H1 (cell line): ENCODE data around the gene HS2ST1. TPM values are rescaled to one million over a fixed set of nuclear protein-coding genes. Genes with fewer than 3 reads are reported as not detected.

Source experiments
- CTCF ChIA-PET: fragments of 300-600 bp; sonication (Branson Sonifier 250); formaldehyde crosslinking; loops from one replicate; lab custom pipeline; 2021; ENCODE audit not compliant: partially characterized antibody; lab: Charles Lee
- POLR2A ChIA-PET: fragments of 300-600 bp; sonication (Branson Sonifier 250); formaldehyde crosslinking; loops from one replicate; lab custom pipeline; 2021; ENCODE audit warnings: inconsistent platforms; ENCODE audit not compliant: partially characterized antibody; lab: Charles Lee
- DNase-seq, 2 experiments: peaks; one replicate each; pipeline versions ENCODE4 v3.0.0 to v3.0.0-alpha.2; 2010 to 2022; ENCODE audit warnings: low spot score in 2 of 2, low read depth in 1 of 2, mixed read lengths in 1 of 2
- FAIRE-seq: peaks from 2 replicates; lab custom pipeline; 2011; peaks lifted over from hg19 to GRCh38; lab: Jason Lieb, UNC
- H2AFZ ChIP-seq: 2 replicates; pipeline ENCODE4 v1.8.1; 2012; ENCODE audit warnings: low read length, inconsistent platforms
- H2AK5ac ChIP-seq: 2 replicates; pipeline ENCODE4 v1.6.1; 2013; ENCODE audit warnings: low read depth, low read length
- H2BK120ac ChIP-seq: replicated peaks from 2 replicates; pipeline ENCODE3; 2013; ENCODE audit warnings: low read depth, low read length, inconsistent platforms
- H2BK12ac ChIP-seq: 2 replicates; pipeline ENCODE4 v1.6.1; 2013; ENCODE audit warnings: low read depth, low read length
- H2BK15ac ChIP-seq: 2 replicates; pipeline ENCODE4 v1.6.1; 2013; ENCODE audit warnings: low read length
- H2BK20ac ChIP-seq: 2 replicates; pipeline ENCODE4 v1.6.1; 2013; ENCODE audit warnings: low read length
- H2BK5ac ChIP-seq: 2 replicates; pipeline ENCODE4 v1.6.1; 2013; ENCODE audit warnings: low read depth, low read length
- H3K14ac ChIP-seq: 2 replicates; pipeline ENCODE4 v1.6.1; 2013; ENCODE audit warnings: inconsistent platforms; ENCODE audit not compliant: insufficient read length
- H3K18ac ChIP-seq: 2 replicates; pipeline ENCODE4 v1.6.1; 2013; ENCODE audit warnings: low read length; ENCODE audit errors: extremely low read depth
- H3K23ac ChIP-seq: 2 replicates; pipeline ENCODE4 v1.6.1; 2013; ENCODE audit warnings: inconsistent platforms; ENCODE audit not compliant: insufficient read length
- H3K23me2 ChIP-seq: 2 replicates; pipeline ENCODE4 v1.6.1; 2013; ENCODE audit warnings: low read depth, low read length
- H3K27ac ChIP-seq: 2 replicates; pipeline ENCODE4 v1.6.1; 2011; ENCODE audit warnings: low read depth, low read length, inconsistent platforms
- H3K27me3 ChIP-seq, 4 experiments: replicated peaks in 1 of 4; 1 replicate in 1 of 4; 2 replicates in 3 of 4; pipeline versions ENCODE4 v1.6.1 to v1.8.1; 2011 to 2013; ENCODE audit warnings: low read length in 3 of 4, mild to moderate bottlenecking in 3 of 4, inconsistent platforms in 2 of 4, mixed read lengths in 2 of 4, moderate library complexity in 1 of 4; ENCODE audit not compliant: control insufficient read depth in 3 of 4, insufficient read depth in 3 of 4; ENCODE audit errors: extremely low read depth in 1 of 4
- H3K36me3 ChIP-seq, 4 experiments: 2 replicates each; pipeline versions ENCODE4 v1.6.1 to v1.8.1; 2011 to 2013; ENCODE audit warnings: mild to moderate bottlenecking in 4 of 4, low read length in 3 of 4, moderate library complexity in 2 of 4, control low read depth in 1 of 4, inconsistent platforms in 1 of 4; ENCODE audit not compliant: insufficient read depth in 4 of 4, control insufficient read depth in 2 of 4
- H3K4ac ChIP-seq: replicated peaks from 2 replicates; pipeline ENCODE3; 2013; ENCODE audit warnings: low read length, low read depth, mixed read lengths, inconsistent platforms; ENCODE audit not compliant: insufficient read length
- H3K4me1 ChIP-seq, 4 experiments: replicated peaks in 1 of 4; 1 replicate in 1 of 4; 2 replicates in 3 of 4; pipeline versions ENCODE4 v1.6.1 to v1.8.1; 2011 to 2013; ENCODE audit warnings: low read length in 3 of 4, inconsistent platforms in 2 of 4, mixed read lengths in 1 of 4; ENCODE audit not compliant: insufficient read depth in 4 of 4, control insufficient read depth in 3 of 4
- H3K4me2 ChIP-seq, 2 experiments: 2 replicates each; pipeline versions ENCODE4 v1.6.1 to v1.8.1; 2011 to 2013; ENCODE audit warnings: low read depth in 2 of 2, low read length in 2 of 2, control low read depth in 1 of 2, inconsistent platforms in 1 of 2, mild to moderate bottlenecking in 1 of 2; ENCODE audit not compliant: insufficient read depth in 1 of 2
- H3K4me3 ChIP-seq, 4 experiments: fragments of 200-600, 300-600 bp in 1 of 4; sonication (generic), shearing (Covaris generic), sonication (Bioruptor Twin) in 1 of 4; 2 replicates each; pipeline versions ENCODE4 v1.5.1 to v1.8.1; 2011 to 2016; ENCODE audit warnings: low read length in 4 of 4, low read depth in 3 of 4, control low read depth in 2 of 4, inconsistent platforms in 2 of 4, mild to moderate bottlenecking in 2 of 4, mixed read lengths in 1 of 4, moderate library complexity in 1 of 4; ENCODE audit not compliant: insufficient read depth in 2 of 4; ENCODE audit errors: extremely low read depth in 1 of 4
- H3K56ac ChIP-seq: replicated peaks from 2 replicates; pipeline ENCODE3; 2013; ENCODE audit warnings: low read depth, mild to moderate bottlenecking, mixed read lengths, low read length, inconsistent platforms; ENCODE audit not compliant: insufficient read length
- H3K79me1 ChIP-seq: 2 replicates; pipeline ENCODE4 v1.6.1; 2013; ENCODE audit warnings: low read depth, low read length, control low read depth
- H3K79me2 ChIP-seq, 2 experiments: 2 replicates each; pipeline versions ENCODE4 v1.6.1 to v1.8.1; 2012 to 2013; ENCODE audit warnings: low read length in 2 of 2, mild to moderate bottlenecking in 2 of 2, inconsistent platforms in 1 of 2; ENCODE audit not compliant: insufficient read depth in 2 of 2, control insufficient read depth in 1 of 2
- H3K9ac ChIP-seq, 4 experiments: replicated peaks in 1 of 4; 1 replicate in 1 of 4; 2 replicates in 3 of 4; pipeline versions ENCODE4 v1.6.1 to v1.8.1; 2011 to 2013; ENCODE audit warnings: low read depth in 3 of 4, low read length in 3 of 4, control low read depth in 2 of 4, mild to moderate bottlenecking in 2 of 4, moderate library complexity in 2 of 4, inconsistent platforms in 1 of 4; ENCODE audit errors: extremely low read depth in 1 of 4
- H3K9me3 ChIP-seq, 2 experiments: 2 replicates each; pipeline versions ENCODE4 v1.6.1 to v1.8.1; 2012 to 2013; ENCODE audit warnings: mild to moderate bottlenecking in 2 of 2, moderate library complexity in 2 of 2, control low read depth in 1 of 2, inconsistent platforms in 1 of 2, low read depth in 1 of 2, low read length in 1 of 2, mixed read lengths in 1 of 2; ENCODE audit not compliant: insufficient read depth in 2 of 2
- H4K20me1 ChIP-seq, 2 experiments: replicated peaks in 1 of 2; 2 replicates each; pipeline versions ENCODE3 to v1.8.1; 2011 to 2013; ENCODE audit warnings: inconsistent platforms in 2 of 2, low read length in 2 of 2, mild to moderate bottlenecking in 1 of 2; ENCODE audit not compliant: insufficient read depth in 2 of 2, control insufficient read depth in 1 of 2
- H4K5ac ChIP-seq: 2 replicates; pipeline ENCODE4 v1.6.1; 2013; ENCODE audit warnings: low read length, low read depth, mixed read lengths, inconsistent platforms; ENCODE audit not compliant: insufficient read length
- H4K8ac ChIP-seq: 2 replicates; pipeline ENCODE4 v1.8.0; 2013; ENCODE audit warnings: mild to moderate bottlenecking, moderate library complexity, low read length, inconsistent platforms; ENCODE audit not compliant: insufficient read depth; ENCODE audit errors: extremely low read depth
- H4K91ac ChIP-seq: replicated peaks from 2 replicates; pipeline ENCODE3; 2013; ENCODE audit warnings: low read length, mixed read lengths, inconsistent platforms; ENCODE audit not compliant: insufficient read length
- BRCA1 ChIP-seq: IDR thresholded peaks from 2 replicates; pipeline ENCODE4 v1.6.1; 2012; ENCODE audit warnings: low read depth, low read length, improper control_type of control experiment
- CBX5 ChIP-seq: fragments of 300-800, 300-1000 bp; sonication (generic); IDR thresholded peaks from 2 replicates; pipeline ENCODE4 v1.7.1; 2016; ENCODE audit warnings: antibody characterized with exemption, low read length, low read depth
- CHD2 ChIP-seq: IDR thresholded peaks from 2 replicates; pipeline ENCODE4 v1.6.1; 2012; ENCODE audit warnings: low read length, improper control_type of control experiment
- EP300 ChIP-seq, 2 experiments: IDR thresholded peaks; 1 replicate in 1 of 2; 2 replicates in 1 of 2; pipeline ENCODE4 v1.6.1; 2011 to 2012; ENCODE audit warnings: low read depth in 2 of 2, low read length in 2 of 2, mild to moderate bottlenecking in 2 of 2, borderline replicate concordance in 1 of 2, inconsistent platforms in 1 of 2, moderate library complexity in 1 of 2
- FOSL1 ChIP-seq: IDR thresholded peaks from 2 replicates; pipeline ENCODE4 v1.6.1; 2011; ENCODE audit warnings: mild to moderate bottlenecking, low read depth, low read length, moderate library complexity; ENCODE audit not compliant: insufficient read depth
- HDAC6 ChIP-seq: IDR thresholded peaks from one replicate; pipeline ENCODE4 v1.7.1; 2012; ENCODE audit warnings: low read depth, mild to moderate bottlenecking, inconsistent platforms, low read length, moderate library complexity
- RAD21 ChIP-seq, 2 experiments: IDR thresholded peaks in 1 of 2; conservative IDR thresholded peaks in 1 of 2; 2 replicates each; pipeline ENCODE4 v1.6.1; 2011; ENCODE audit warnings: low read depth in 2 of 2, low read length in 2 of 2, improper control_type of control experiment in 1 of 2, inconsistent platforms in 1 of 2, mild to moderate bottlenecking in 1 of 2, moderate library complexity in 1 of 2
- RBBP5 ChIP-seq: IDR thresholded peaks from 2 replicates; pipeline ENCODE4 v1.7.1; 2012; ENCODE audit warnings: low read depth, mild to moderate bottlenecking, inconsistent platforms, low read length, moderate library complexity, borderline replicate concordance
- RFX5 ChIP-seq: IDR thresholded peaks from 2 replicates; pipeline ENCODE4 v1.6.1; 2011; ENCODE audit warnings: low read depth, low read length, improper control_type of control experiment, borderline replicate concordance
- SP2 ChIP-seq: IDR thresholded peaks from 2 replicates; pipeline ENCODE4 v1.6.1; 2012; ENCODE audit warnings: mild to moderate bottlenecking, low read length, inconsistent platforms
- SRF ChIP-seq: IDR thresholded peaks from 2 replicates; pipeline ENCODE4 v1.6.1; 2011; ENCODE audit warnings: mild to moderate bottlenecking, low read depth, low read length, moderate library complexity
- USF2 ChIP-seq: IDR thresholded peaks from 2 replicates; pipeline ENCODE4 v1.6.1; 2011; ENCODE audit warnings: low read length, improper control_type of control experiment
- WGBS, 2 experiments: shearing (Covaris generic) in 1 of 2; methylation state at CpG; one replicate each; pipeline versions ENCODE4 v1.1.6 to v1.1.7; 2013 to 2015; ENCODE audit warnings: low lambda C conversion rate in 2 of 2, mixed read lengths in 2 of 2, inconsistent platforms in 1 of 2, low coverage in 1 of 2, missing lambda C conversion rate in 1 of 2; ENCODE audit not compliant: insufficient replicate concordance in 2 of 2, insufficient coverage in 1 of 2, insufficient read length in 1 of 2; ENCODE audit errors: extremely low coverage in 1 of 2, missing lambda C conversion rate in 1 of 2; 5-methylcytosine and 5-hydroxymethylcytosine counted together
- polyA plus RNA-seq, 7 experiments: library from polyadenylated mRNA; depleted of rRNA in 3 of 7; stranded (reverse) in 5 of 7; unstranded in 2 of 7; fragments of >200 nt in 5 of 7; fragments of 200-250 nt in 2 of 7; gene quantifications; 1 replicate in 5 of 7; 2 replicates in 1 of 7; 4 replicates in 1 of 7; pipeline versions ENCODE4 v1.2.1 to v1.2.3, GENCODE V29; 2011 to 2013; ENCODE audit warnings: missing spikeins in 2 of 7, mixed read lengths in 2 of 7
- total RNA-seq: library from RNA; stranded (reverse); fragmentation: NEBNext Ultra II Directional; extraction: Animal tissue kit (Norgen Biotek cat#: 25700); gene quantifications from 2 replicates; pipeline ENCODE4 v1.2.1, GENCODE V29; 2021

Gene HS2ST1
- total and polyA plus RNA-seq, 2 of the 8 experiments (the other 6 are each of a cell fraction or from before 2014, with no cell fraction given), result 5.2 to 28.3 TPM

- Histone ChIP-seq H3K14ac (no peak overlapping the region), H2BK15ac (no peak overlapping the region), H3K9me3 (no peaks in the 10 kb centered on the region), H2AK5ac (no peak overlapping the region), H2BK20ac (no peak overlapping the region), H3K9ac (no peak overlapping the region), H4K91ac (no peak overlapping the region), H3K23ac (no peak overlapping the region), H3K27me3 (no peaks in the 10 kb centered on the region), H3K36me3 (no peaks in the 10 kb centered on the region), H3K56ac (no peak overlapping the region), H4K5ac (no peak overlapping the region), H3K18ac (no peak overlapping the region), H2BK120ac (no peak overlapping the region), H2BK5ac (no peak overlapping the region), H3K4me2 (no peak overlapping the region), H3K27ac (no peak overlapping the region), H3K79me1 (no peaks in the 10 kb centered on the region), H3K4me1 (no peaks in the 10 kb centered on the region), H3K23me2 (no peaks in the 10 kb centered on the region), H4K20me1 (no peaks in the 10 kb centered on the region), H4K8ac (no peak overlapping the region), H3K4ac (no peak overlapping the region), H3K79me2 (no peaks in the 10 kb centered on the region), H2BK12ac (no peak overlapping the region), H3K4me3 (no peak overlapping the region), H2AFZ (no peak overlapping the region)
- DNase-seq (no peak), FAIRE-seq (no peak)
- ChIA-PET POLR2A (interaction anchor here (0.7 kb wide), 1 partner anchor 36 kb away, joined by 4 read pairs; no protein-coding TSS in a partner anchor), CTCF (interaction anchor here (0.5 kb wide), 1 partner anchor 223 kb away, joined by 3 read pairs; no protein-coding TSS in a partner anchor)
- WGBS, 2 experiments, result 72% methylated on average over 5 of the region's 5 CpGs; no CpG with 5 or more reads in 1 of the 2 experiments
- no peak for TF ChIP-seq USF2
- no peak for TF ChIP-seq RAD21 (IDR thresholded peaks at IDR 0.05 in 1 of 2, conservative IDR thresholded peaks at IDR 0.05 in 1 of 2; ENCODE audit: low read depth in 2 of 2, low read length in 2 of 2)
- TF ChIP-seq SP2, result no peak
- TF ChIP-seq BRCA1, result no peak
- TF ChIP-seq RFX5, result no peak
- TF ChIP-seq HDAC6, result no peak
- no peak for TF ChIP-seq EP300 (IDR thresholded peaks at IDR 0.05; ENCODE audit: borderline replicate concordance in 1 of 2, low read depth in 2 of 2, low read length in 2 of 2)
- TF ChIP-seq CHD2, result no peak
- TF ChIP-seq SRF, result no peak
- no peak for TF ChIP-seq RBBP5
- TF ChIP-seq FOSL1, result no peak
- TF ChIP-seq CBX5, result no peak
Measured at GRCh38 chr1:87089070-87089736, 174.8 kb downstream of the HS2ST1 start.
